NCI-H69 (cell line): ENCODE results near the gene PRR18.
A peak's percentile ranks its signal among the peaks of the same experiment; 100 is the strongest.

Experiments used
- DNase-seq: peaks from one replicate; lab custom pipeline; 2025; lab: John Stamatoyannopoulos, UW

Gene PRR18

DNA sequence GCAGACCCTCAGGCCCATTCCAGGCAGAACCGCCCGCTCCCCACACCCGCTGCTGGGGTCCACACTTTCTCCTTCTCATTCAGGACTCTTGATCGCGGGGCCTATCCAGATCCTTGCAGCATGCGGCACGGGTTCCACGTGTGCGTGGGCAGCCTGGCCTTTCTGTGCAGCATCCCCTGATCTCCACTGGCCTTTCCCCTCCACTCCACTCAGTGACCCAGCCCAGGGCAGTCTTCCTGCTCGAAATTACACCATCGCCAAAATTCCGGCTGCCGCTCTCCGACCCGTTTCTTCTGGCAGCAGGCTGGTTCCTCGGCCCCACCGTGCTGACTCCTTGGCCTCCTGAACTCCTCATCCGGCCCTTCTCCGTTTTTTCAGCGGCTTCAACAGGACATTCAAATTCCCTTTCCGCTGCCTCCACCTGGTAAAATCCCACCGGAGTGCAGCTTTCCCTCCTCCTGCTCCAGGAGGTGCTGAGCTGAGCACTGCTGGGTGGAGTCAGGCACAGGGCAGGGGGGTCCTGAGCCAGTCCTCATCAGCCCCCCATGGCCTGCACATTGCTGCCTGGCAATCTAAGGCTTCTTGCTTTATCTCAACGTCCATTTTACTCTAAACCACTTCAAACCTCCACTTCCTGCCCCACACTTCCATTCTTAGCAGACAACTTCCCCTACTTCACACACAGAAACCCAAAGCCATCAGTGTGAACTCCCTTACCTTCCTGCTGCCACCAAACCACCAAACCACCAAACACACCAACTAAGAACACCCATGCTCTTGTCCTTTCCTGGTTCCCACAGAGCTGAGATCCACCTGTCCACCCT is 25.2 kb upstream of the PRR18 start:
- no peak for DNase-seq

GRCh38 chr6:166331503-166332415 is 23.6 kb upstream of the PRR18 start:
- DNase-seq = no peak

GRCh38 chr6:166330612-166331011 is 22.4 kb upstream of the PRR18 start:
- DNase-seq = no peak

DNA sequence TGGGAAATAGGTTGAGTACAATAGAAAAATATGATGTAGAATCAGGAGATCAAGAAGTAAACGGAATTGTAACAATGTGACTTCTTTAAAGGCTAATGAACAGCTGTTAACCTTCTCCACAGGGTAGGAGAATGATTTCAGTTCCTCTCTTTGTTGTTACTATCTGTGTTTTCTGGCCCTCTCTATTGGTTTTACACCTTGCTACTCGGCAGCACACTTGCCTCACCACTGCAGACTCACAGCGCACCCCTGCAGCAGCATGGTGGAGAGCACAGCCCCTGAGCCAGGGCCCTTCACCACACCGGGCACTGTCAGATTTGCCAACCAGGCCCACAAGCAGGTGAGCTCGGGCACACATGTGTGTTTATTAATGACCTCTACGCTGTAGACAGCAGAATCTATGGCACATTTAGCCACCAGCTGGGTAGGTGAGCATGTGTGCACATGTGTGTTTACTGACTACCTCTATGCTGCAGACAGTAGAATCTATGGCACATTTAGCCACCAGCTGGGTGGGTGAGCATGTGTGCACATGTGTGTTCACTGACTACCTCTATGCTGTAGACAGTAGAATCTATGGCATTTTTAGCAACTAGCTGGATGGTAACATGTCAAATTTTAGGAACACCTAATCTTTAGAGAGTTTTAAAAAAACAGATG is 17.3 kb upstream of the PRR18 start:
- no peak for DNase-seq

DNA sequence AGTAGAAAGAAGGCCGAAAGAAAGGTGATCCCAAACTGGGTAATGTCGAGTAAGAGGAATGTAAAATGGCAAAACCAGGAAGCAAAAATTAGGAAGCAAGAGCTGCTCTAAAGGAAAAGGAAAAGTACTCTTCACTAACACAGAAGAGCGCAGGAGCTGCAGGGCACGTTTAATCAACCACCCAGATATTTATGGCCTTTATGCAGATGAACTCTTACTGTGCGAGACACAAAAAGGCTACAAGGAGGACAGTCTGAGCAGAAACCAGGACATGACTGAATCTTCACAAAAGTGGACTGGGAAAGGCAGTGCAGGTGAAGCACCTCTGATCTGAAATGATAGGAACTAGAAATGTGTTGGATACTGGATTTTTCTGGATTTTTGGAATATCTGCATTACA is 15.2 kb upstream of the PRR18 start:
- DNase-seq = no peak

GRCh38 chr6:166318649-166319600 is 10.7 kb upstream of the PRR18 start:
- DNase-seq = peak; percentile 40

DNA sequence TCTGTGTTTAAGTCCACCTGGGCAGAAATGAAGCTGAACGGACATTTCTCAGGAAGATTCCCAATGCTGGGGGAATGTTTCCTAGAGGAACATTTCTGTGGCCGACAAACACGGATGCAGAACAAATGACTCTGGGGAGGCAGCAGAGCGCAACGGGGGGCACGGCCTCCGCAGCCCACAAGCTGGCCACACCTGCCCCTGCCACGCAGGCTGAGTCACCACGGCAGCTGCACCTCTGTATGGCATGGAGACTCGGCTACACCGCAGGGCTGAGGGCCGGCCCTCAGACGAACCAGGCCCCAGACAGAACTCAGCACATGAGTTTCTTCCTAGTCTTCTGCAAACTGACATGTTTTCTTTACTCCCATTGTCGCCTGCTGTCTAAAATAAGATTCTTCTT is 10.0 kb upstream of the PRR18 start:
- DNase-seq = peak; percentile 17

GRCh38 chr6:166317261-166318212 is 9.3 kb upstream of the PRR18 start:
- no peak for DNase-seq

GRCh38 chr6:166315436-166315835 is 7.2 kb upstream of the PRR18 start:
- DNase-seq = no peak

DNA sequence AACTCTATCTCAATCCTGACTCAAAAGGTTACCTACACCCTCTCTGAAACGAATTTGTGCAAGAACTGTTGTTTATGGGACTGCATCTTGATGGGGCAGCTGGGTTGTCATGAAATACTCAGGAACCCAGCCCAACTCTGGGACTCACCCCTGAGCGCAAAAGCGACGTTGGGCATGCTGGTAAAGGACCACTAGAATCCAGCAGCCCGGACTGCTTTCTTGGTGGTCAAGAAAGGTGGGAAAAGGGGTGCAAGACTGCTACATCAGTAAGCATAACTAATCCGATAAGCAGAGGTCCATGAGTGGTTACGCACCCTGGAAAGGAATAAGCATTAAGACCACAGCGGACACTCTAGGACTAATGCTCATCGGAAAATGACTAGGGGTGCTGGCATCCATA is 6.3 kb upstream of the PRR18 start:
- no peak for DNase-seq

- peak; percentile 76 for DNase-seq
These were observed 5.3 kb upstream of the PRR18 start for GRCh38 chr6:166313255-166314070.

DNA sequence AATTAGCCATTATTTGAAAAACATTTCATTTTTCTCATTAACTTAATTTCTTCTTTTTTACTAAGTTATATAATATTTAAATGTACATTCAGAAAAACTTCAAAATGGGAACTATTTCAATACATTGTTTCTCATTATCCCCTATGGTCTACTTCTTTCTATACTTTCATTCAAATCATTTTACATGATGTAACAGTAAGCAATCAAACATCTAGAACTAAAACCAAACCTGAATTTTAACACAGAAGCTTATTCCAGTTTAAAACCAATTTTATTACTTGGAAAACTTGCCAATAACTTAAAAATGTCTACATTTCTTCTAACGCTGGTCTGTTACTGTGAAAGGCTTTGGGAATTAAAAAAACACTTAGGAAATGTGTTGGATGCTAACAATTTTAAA is 4.6 kb upstream of the PRR18 start:
- DNase-seq = no peak

DNA sequence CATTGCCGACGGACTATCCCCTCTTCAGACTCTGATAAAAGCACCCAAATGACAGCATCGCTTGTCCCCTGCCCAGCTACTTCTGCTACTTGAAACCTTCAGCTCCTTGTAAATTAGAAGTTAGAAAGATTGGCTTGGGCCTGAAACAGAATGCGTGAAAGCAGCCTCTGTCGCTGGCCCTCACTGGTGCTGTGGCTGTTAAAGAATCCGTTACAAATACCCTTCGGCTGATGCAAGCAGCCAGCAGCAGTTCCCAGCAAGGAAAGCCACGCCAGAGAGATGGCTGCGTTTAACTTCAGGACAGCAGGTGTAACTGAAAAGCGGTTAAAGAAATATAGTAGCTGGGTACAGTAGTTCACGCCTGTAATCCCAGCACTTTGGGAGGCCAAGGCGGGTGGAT is 2.4 kb upstream of the PRR18 start:
- no peak for DNase-seq

DNA sequence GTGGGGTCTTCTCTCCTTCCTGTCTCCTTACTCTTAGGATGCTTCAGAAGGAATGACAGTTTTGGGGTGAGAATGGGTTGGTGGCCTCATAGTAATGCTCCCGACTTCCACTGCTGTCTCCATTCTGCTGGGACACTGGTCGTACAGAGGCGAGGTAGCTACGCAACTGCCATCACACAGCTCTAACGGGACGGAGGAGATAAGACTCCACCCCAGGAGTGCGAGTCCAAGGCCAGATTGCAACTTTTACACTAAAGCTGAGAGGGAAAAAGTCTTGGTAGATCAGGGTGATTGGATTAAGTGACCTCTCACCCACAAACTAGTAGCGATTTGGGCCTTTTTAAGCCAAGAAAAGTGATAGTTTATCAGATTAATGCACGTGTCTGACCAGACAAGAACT is 1.8 kb upstream of the PRR18 start:
- no peak for DNase-seq

DNA sequence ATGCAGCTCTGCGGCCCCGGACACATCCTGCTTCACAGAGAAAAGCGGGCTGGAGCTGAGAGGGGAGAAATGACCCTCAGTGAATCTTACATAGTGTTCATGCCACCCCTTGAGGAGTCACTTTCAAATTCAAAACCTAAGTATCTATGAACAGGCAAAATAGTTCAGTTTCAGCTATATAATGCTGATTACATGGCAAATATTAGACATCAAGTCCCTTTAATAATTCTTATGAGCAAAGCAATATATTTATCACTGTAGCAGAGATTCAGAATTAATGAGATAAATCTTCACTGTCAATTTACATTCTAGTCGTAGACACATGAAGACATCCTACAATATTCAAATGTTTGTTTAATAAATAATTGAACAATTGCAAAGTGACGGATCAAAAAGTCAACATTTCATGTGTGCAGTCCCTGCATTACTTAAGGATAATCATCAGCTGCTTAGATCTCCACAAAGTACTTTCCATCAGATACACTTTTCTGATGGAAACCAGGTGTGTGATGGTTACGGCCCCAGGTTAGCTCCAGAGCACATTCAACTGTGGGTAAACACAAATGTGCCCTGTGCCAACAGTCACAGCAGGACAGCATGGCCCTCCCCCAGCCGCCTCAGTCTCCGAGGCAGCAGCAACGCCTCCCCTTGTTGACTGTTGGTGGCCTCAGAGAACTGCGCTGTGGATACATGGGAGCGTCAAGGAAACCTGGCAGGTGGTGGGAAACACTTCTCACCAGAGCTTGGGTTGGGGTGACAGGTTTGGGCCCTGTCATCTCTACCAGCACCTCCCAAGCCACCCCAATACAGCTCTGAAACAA is 787 bp upstream of the PRR18 start:
- DNase-seq = peak; percentile 96

GRCh38 chr6:166307082-166308032 is 835 bp downstream of the PRR18 start:
- peak; percentile 74 for DNase-seq

DNA sequence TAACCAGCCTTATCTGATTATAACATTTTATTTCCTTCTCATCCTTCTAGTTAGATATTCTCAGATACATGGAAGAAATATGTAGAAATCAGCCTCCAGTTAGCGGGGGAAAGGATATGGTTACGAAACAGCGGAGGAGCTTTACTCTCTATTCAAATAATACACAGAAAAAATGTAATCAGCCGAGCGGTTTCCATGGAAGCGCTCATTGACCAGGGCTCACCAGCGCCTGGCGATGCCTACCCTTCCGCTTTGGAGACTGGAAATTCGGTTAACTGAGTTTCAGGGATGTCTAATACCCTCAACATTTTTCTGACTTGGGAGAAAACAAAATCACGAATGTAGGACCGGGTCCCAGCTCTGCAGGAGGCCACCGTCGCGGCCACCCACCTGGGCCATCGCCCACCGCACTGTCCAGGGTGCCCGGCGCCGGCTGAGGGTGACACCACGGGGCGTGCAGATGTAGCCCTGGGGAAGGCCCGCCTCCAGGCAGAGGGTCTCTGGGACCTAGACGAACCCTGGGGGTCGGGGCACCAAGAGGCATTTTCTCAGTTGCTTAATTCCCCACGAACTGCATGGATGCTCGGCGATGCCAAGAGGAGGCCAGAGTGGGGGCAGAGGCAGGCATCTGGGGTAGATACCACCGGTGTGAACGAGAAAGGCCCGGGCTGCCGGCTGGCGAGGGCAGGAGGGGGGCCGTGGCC is 1.7 kb downstream of the PRR18 start:
- DNase-seq = peak; percentile 71
